Measurements from ENCODE around the gene CRYGS.
"Not testable (repeated sequence)": the region's sequence is repeated elsewhere in the genome, so short reads cannot be mapped to it uniquely, and the experiment has no call there.

The CRYGS gene

DNA sequence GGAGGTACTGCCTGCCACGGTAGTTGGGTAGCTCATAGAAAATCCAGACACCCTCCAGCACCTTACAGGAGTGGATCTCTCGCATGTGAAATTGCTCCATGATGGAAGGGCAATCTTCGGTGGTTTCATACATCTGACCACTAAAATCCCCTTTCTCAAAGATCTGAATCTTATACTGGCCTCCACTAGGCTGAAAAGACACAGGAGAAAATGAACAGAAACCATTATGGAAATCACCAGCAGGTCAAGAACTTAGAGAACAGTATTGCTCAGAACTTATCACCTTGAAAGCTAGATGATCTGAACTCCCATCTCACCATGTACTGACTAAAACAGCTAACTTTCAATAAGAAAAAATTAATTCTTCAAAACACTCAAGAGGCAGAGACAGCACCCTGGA, 5.4 kb downstream of the CRYGS start:
- DNase-seq = no peak
- no peak overlapping the region for H3K4me3 Mint-ChIP-seq
- CTCF ChIA-PET = interaction anchor here (0.7 to 6.2 kb wide), 12 partner anchors 16 to 595 kb away, joined by 3 to 107 read pairs (median 16); no protein-coding TSS in a partner anchor
- no peak overlapping the region for H3K27ac Mint-ChIP-seq
- no peaks in the 10 kb centered on the region for H3K9me3 Mint-ChIP-seq
- peaks cover 7% of the 10 kb centered on the region for H3K27me3 Mint-ChIP-seq
- peaks cover 24% of the 10 kb centered on the region for H3K4me1 Mint-ChIP-seq
- H3K36me3 Mint-ChIP-seq = peaks cover 3% of the 10 kb centered on the region

DNA sequence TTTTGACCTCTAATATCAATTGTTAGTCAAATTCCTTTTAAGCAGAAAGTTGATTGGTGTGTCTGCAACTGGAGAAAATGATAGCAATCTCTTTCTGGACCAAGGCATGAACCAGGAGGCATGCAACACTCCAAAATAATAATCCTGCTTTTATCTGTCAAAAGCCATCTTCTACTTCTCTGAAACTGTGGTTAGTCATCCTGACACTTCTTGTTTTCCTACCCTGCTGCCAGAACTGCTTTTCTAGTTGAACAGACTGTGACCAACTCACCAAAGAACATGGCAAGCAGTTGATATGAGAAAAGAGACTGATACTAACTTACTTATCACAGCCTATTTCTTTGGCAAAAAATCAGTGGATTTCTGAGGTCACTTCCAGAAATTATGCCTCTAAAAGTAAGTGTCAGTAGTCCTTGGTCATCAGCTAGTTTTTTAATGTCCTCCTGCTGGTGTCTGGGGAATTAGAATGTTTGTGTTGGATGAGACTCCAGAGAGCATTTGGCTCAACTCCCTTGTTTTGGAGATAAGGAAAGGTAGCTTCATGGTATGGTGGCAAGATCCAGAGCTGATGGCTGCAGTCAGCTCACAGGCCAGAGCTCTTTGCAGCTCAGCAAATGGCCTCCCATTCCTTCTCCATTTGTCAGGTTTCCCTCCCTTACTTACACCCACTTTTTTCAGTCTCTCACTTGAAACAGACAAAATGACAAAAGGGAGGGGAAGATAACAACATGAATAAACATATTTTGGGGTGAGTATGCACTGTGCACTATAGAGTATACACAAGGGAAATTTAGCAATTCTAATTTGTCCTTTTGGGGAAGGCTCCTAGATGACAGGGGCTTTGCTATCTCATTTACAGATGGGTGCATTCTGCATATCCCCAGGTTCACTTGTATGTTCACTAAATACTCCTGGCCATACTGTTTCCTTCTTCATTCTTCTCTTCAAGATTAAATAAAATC, 7.0 kb downstream of the CRYGS start:
- no peak for DNase-seq
- peaks cover 7% of the 10 kb centered on the region for H3K27me3 Mint-ChIP-seq
- CTCF ChIA-PET = interaction anchor here (0.6 to 6.2 kb wide), 6 partner anchors 78 to 594 kb away, joined by 4 to 51 read pairs (median 6); no protein-coding TSS in a partner anchor
- H3K4me3 Mint-ChIP-seq = no peak overlapping the region
- peaks cover 3% of the 10 kb centered on the region for H3K36me3 Mint-ChIP-seq
- H3K9me3 Mint-ChIP-seq = no peaks in the 10 kb centered on the region
- H3K27ac Mint-ChIP-seq = no peak overlapping the region
- peaks cover 30% of the 10 kb centered on the region for H3K4me1 Mint-ChIP-seq

DNA sequence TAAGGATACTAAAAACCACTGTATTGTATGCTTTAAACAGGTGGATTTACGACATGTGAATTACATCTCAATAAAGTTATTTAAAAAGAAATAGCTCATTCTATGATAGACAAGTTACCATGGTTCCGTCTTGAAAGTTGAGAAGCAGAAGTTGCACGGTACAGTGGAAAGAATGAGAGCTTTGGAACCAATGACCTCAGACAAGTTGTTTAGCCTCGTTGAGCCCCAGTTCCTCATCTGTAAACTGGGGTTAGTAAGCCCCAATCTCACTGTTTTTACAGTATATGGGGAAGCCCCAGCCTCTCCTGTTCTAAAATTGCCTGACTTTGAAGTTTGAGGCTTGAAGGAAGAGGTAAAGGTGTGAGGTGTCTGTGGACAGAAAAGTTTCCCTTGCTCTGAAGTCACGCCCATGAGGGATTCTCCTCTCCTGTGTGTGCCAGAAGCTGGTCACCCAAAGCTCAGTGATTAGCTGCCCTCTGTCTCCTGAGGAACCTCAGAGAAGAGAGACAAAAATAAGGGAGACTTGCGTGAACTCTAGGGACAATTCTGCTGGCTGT, 10.0 kb downstream of the CRYGS start:
- DNase-seq = peak; percentile 42
- H3K27me3 Mint-ChIP-seq = peaks cover 7% of the 10 kb centered on the region
- peak overlapping the region; percentile 25 for H3K27ac Mint-ChIP-seq
- H3K4me3 Mint-ChIP-seq = no peak overlapping the region
- CTCF ChIA-PET = interaction anchor here (1.0 to 4.7 kb wide), 4 partner anchors 15 to 557 kb away, joined by 3 to 29 read pairs (median 11); no protein-coding TSS in a partner anchor
- H3K9me3 Mint-ChIP-seq = no peaks in the 10 kb centered on the region
- H3K36me3 Mint-ChIP-seq = peaks cover 3% of the 10 kb centered on the region
- H3K4me1 Mint-ChIP-seq = peaks cover 24% of the 10 kb centered on the region

GRCh38 chr3:186532598-186533072, 11.5 kb downstream of the CRYGS start:
- H3K27me3 Mint-ChIP-seq = peaks cover 11% of the 10 kb centered on the region
- no peak for DNase-seq
- H3K4me3 Mint-ChIP-seq = no peak overlapping the region
- H3K9me3 Mint-ChIP-seq = no peaks in the 10 kb centered on the region
- H3K4me1 Mint-ChIP-seq = peaks cover 30% of the 10 kb centered on the region
- H3K27ac Mint-ChIP-seq = no peak overlapping the region
- CTCF ChIA-PET = interaction anchor here (4.7 kb wide), 1 partner anchor 272 kb away, joined by 29 read pairs; no protein-coding TSS in a partner anchor
- peaks cover 3% of the 10 kb centered on the region for H3K36me3 Mint-ChIP-seq

DNA sequence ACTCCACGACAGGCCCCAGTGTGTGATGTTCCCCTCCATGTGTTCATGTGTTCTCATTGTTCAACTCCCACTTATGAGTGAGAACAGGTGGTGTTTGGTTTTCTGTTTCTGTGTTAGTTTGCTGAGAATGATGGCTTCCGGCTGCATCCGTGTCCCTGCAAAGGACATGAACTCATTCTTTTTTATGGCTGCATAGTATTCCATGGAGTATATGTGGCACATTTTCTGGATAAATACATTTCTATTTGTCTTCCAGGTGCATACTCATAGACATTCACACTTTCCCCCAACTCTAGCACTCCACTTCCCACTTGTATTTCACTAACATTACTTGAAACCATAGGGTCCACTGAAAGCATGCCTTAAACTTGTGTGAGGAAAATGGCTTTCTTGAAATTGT, 12.5 kb downstream of the CRYGS start:
- H3K36me3 Mint-ChIP-seq, CTCF ChIA-PET, H3K9me3 Mint-ChIP-seq, H3K4me3 Mint-ChIP-seq, H3K27ac Mint-ChIP-seq, DNase-seq: not testable (repeated sequence)
- H3K27me3 Mint-ChIP-seq = peaks cover 11% of the 10 kb centered on the region
- peaks cover 30% of the 10 kb centered on the region for H3K4me1 Mint-ChIP-seq

DNA sequence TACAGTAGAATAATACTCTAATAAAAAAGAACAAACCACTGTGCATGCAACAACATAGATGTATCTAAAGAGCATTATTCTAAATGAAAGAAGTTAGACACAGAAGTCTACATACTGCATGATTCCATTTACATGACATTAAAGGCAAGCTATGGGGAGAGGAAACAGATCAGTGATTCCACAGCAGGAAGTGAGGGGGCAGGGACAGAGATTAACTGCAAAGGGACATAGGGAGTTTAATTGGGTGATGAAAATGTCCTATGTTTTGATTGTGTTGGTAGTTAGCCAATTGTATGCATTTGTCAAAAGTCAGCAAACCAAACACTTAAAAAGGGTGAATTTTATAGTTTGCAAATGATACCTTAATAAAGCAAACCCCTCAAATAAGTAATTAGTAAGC, 13.8 kb downstream of the CRYGS start:
- Mint-ChIP-seq H3K36me3 (no peaks in the 10 kb centered on the region), H3K27me3 (peaks cover 10% of the 10 kb centered on the region), H3K4me3 (no peak overlapping the region), H3K4me1 (peaks cover 30% of the 10 kb centered on the region), H3K27ac (no peak overlapping the region), H3K9me3 (no peaks in the 10 kb centered on the region)
- CTCF ChIA-PET = interaction anchor here (1.8 kb wide), 1 partner anchor 12 kb away, joined by 6 read pairs; no protein-coding TSS in a partner anchor
- no peak for DNase-seq

GRCh38 chr3:186529201-186529999, 14.8 kb downstream of the CRYGS start:
- CTCF ChIA-PET = interaction anchor here (1.0 to 1.8 kb wide), 4 partner anchors 10 to 14 kb away, joined by 3 to 6 read pairs (median 4); no protein-coding TSS in a partner anchor
- no peak for DNase-seq
- Mint-ChIP-seq H3K4me3 (no peak overlapping the region), H3K27me3 (peaks cover 13% of the 10 kb centered on the region), H3K4me1 (peaks cover 22% of the 10 kb centered on the region), H3K9me3 (no peaks in the 10 kb centered on the region), H3K27ac (no peak overlapping the region), H3K36me3 (no peaks in the 10 kb centered on the region)

DNA sequence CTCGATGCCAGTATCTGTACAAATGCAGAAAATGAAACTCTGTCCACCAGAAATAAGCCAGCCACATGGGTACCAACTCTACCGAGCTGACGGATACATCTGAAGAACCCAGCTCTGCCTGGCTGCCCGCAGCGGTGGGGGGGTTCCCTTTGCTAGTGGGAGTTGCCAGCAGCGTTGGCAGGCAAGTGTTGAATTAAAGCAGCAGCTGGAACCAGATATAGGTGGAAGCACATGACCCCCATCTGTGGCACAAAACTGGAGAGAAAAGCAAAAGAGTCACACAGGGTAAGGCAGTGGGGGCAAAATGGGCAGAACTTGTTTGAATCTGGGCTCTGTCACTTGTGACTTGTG, 17.9 kb downstream of the CRYGS start:
- CTCF ChIA-PET = interaction anchor here (1.4 to 2.6 kb wide), 2 partner anchors 9 to 14 kb away, joined by 3 to 11 read pairs; no protein-coding TSS in a partner anchor
- no peak overlapping the region for H3K27ac Mint-ChIP-seq
- peaks cover 17% of the 10 kb centered on the region for H3K4me1 Mint-ChIP-seq
- no peak overlapping the region for H3K4me3 Mint-ChIP-seq
- H3K36me3 Mint-ChIP-seq = no peaks in the 10 kb centered on the region
- H3K27me3 Mint-ChIP-seq = peaks cover 11% of the 10 kb centered on the region
- H3K9me3 Mint-ChIP-seq = no peaks in the 10 kb centered on the region
- no peak for DNase-seq

- Mint-ChIP-seq H3K36me3 (no peaks in the 10 kb centered on the region), H3K27me3 (peaks cover 11% of the 10 kb centered on the region), H3K4me1 (peaks cover 23% of the 10 kb centered on the region), H3K9me3 (no peaks in the 10 kb centered on the region), H3K27ac (no peak overlapping the region), H3K4me3 (no peak overlapping the region)
- CTCF ChIA-PET = interaction anchor here (1.4 to 2.6 kb wide), 2 partner anchors 8 to 15 kb away, joined by 3 to 11 read pairs; no protein-coding TSS in a partner anchor
- DNase-seq = no peak
Observed at GRCh38 chr3:186525369-186526255, 18.6 kb downstream of the CRYGS start.

DNA sequence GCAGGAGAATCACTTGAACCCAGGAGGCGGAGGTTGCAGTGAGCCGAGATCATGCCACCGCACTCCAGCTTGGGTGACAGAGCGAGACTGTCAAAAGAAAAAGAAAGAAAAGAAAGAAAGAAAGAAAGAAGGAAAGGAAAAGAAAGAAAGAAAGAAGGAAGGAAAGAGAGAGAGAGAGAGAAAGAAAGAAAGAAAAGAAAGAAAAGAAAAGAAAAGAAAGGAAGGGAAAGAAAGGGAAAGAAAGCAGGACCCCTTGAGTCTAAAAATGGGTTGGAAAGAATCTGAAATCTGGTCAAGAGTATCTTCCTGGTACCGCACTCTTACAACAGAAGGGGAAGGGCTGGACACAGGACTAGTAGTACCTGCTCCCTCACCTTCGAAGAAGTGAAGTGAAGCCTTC, 19.6 kb downstream of the CRYGS start:
- DNase-seq = no peak
- H3K4me3 Mint-ChIP-seq = no peak overlapping the region
- CTCF ChIA-PET = no interaction called here
- no peak overlapping the region for H3K27ac Mint-ChIP-seq
- H3K27me3 Mint-ChIP-seq = peaks cover 11% of the 10 kb centered on the region
- peaks cover 29% of the 10 kb centered on the region for H3K4me1 Mint-ChIP-seq
- H3K9me3 Mint-ChIP-seq = no peaks in the 10 kb centered on the region
- H3K36me3 Mint-ChIP-seq = no peaks in the 10 kb centered on the region

- CTCF ChIA-PET = no interaction called here
- Mint-ChIP-seq H3K4me1 (peaks cover 34% of the 10 kb centered on the region), H3K4me3 (no peak overlapping the region), H3K36me3 (no peaks in the 10 kb centered on the region), H3K9me3 (no peaks in the 10 kb centered on the region), H3K27me3 (peaks cover 11% of the 10 kb centered on the region), H3K27ac (no peak overlapping the region)
- DNase-seq = no peak
Observed at GRCh38 chr3:186523434-186523833, 20.7 kb downstream of the CRYGS start.

DNA sequence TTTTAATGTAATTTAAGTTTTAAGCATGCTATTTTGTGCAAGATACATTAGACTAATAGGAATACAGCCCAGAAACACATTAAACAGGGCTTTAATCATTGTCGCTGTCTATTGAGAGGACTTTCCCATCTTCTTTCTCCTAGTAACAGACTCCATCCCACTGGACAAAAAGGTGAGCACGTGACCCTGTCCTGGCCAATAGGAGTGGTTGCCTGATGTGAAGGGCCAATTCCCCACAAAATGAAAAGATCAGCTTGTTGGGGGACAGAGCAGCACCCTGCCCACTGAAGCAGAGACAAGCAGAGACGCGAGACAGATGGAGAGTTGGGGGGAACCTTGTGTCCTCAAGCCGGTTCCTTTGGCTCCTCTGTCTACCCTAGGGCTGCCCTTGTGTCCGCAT, 21.2 kb downstream of the CRYGS start:
- Mint-ChIP-seq H3K36me3 (no peaks in the 10 kb centered on the region), H3K4me1 (peaks cover 37% of the 10 kb centered on the region), H3K27me3 (peaks cover 10% of the 10 kb centered on the region), H3K4me3 (no peak overlapping the region), H3K9me3 (no peaks in the 10 kb centered on the region), H3K27ac (no peak overlapping the region)
- no peak for DNase-seq
- CTCF ChIA-PET = interaction anchor here (1.2 kb wide), 1 partner anchor 16 kb away, joined by 4 read pairs; no protein-coding TSS in a partner anchor

Data from activated naive CD4-positive, alpha-beta T cell treated with anti-CD3 and anti-CD28 coated beads, Interleukin-2, amount 10 ng/mL, durations not matched to agents 7 days and 5 days (primary cell).